ENCODE data around the gene MYO7B.

- TF ChIP-seq CTCF (IDR thresholded peaks at IDR 0.05) (no peak), EZH2 (IDR thresholded peaks at IDR 0.05; ENCODE audit: borderline replicate concordance, insufficient read depth, low read depth, low read length, poor library complexity, severe bottlenecking) (no peak)
Measured at GRCh38 chr2:127647242-127648190, 112.0 kb downstream of the MYO7B start.

Data from B cell (primary cell).